Dermis blood vessel endothelial cell (primary cell): ENCODE results near the gene TMEM127. TPM values are rescaled to one million over a fixed set of nuclear protein-coding genes. Genes with fewer than 3 reads are reported as not detected.
"Not testable (repeated sequence)": the region's sequence is repeated elsewhere in the genome, so short reads cannot be mapped to it uniquely, and the experiment has no call there.

Experiments
- DNase-seq: peaks from one replicate; pipeline ENCODE4 v3.0.0; 2010
- total RNA-seq: library from RNA; depleted of rRNA; stranded (reverse); fragments of >200 nt; gene quantifications from 2 replicates; pipeline ENCODE4 v1.2.3, GENCODE V29; 2014

Gene TMEM127
- total RNA-seq, 1 donor from 2014 or later = 24.7 TPM

DNA sequence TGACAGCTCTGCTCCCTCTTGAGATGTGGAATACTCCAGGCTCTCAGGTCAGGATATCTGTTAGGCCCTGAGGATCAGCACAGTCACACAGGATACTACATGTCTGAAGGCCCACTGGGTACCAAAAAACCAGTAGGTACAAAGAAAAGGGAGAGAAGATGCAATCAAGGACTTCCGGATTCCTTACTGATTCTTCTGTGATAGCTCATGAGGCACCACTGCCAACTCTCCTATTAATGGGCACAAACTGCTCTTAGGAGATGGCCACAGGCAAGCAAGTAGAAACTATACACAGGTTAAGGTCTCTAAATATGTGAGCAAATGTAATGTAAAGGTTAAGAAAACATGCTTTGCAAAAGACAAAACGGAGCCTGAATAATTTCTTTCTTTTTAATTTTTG, 3.5 kb downstream of the TMEM127 start:
- no peak for DNase-seq

GRCh38 chr2:96261328-96262003, 4.3 kb downstream of the TMEM127 start:
- DNase-seq = no peak

GRCh38 chr2:96260387-96261260, 5.2 kb downstream of the TMEM127 start:
- DNase-seq = peak; percentile 92

- DNase-seq = peak; percentile 55
Observed at GRCh38 chr2:96259497-96259921, 6.3 kb downstream of the TMEM127 start.

GRCh38 chr2:96258166-96259022, 7.4 kb downstream of the TMEM127 start:
- no peak for DNase-seq

GRCh38 chr2:96257744-96258143, 8.1 kb downstream of the TMEM127 start:
- DNase-seq = not testable (repeated sequence)

DNA sequence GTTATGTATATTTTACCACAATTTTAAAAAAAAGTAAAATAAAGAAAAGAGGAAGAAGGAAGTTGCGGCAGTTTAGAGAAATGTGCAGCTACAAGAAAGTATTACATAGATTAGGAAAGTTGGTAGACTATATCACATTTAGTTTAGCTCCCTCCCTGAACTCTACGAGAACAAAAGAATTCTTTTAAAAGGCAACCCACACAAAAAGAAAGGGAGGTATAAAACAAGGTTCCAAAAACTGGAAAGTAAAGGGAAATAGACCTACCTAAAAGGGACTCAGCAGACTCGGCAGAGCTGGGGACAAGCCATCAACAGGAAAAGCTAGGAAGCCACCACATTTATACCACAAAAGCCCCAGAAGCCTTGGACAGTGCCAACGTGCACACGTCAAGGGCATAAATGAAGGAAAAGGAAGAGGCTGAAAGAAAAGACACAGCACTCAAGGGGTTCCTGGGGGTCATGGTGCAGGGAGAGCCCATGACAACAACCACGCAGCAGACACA, 9.1 kb downstream of the TMEM127 start:
- no peak for DNase-seq

DNA sequence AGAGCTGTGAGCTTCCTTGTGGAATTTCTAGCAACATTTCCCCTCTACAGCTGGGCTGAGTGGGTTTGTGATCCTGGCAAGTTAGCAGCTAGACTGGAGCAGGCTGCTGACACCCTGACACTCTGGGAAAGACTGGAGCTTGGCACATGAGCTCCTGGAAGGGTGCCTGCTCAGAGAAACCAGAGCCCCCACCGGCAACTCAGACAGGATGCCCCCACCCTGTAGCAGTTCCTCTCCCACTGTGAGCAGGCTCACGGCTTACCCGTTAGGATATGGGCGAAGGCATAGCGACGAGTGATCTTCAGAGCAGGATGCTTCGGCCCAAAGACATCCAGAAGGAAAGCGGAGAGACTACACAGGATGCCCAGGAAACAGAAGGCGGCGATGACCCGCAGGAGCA, 11.2 kb downstream of the TMEM127 start:
- DNase-seq = peak; percentile 81

DNA sequence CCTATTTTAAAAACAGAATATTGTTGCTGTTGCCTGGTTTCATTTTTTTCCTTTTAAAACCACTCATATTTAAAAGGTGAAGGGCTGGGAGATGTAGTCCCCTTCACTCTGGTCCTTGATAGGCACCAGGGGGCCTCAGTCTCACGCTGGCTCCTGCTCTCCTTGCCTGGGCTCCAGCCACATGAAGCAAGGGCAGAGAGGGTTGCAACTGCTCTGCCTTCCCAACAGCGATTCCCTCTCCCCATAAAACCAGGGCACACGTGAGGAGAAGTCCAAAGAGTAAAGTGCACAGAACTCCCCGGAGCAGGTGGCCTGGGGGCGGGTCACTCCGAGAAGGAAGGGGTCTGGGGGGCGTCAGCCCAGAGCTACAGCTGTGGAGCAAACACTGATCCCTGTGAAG, 12.8 kb downstream of the TMEM127 start:
- no peak for DNase-seq

DNA sequence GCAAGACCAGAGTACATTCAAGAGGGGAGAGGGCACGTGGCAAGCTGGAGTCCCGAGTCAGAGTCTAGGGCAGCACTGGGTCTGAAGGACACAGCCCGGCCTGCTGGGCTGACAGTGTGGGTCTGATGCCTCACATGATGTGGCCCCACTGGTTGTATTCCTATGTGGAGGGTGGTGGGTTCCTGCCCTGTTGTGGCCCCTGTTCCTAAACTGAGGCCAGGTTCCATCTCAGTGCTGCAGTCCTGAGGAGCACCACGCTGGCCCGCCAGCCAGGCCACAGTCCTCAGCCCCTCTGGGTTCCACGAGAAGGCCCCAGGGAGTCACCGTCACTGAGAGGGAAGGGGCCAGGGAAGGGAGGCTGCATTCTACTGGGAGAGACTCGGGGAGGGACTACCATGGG, 13.3 kb downstream of the TMEM127 start:
- no peak for DNase-seq

DNA sequence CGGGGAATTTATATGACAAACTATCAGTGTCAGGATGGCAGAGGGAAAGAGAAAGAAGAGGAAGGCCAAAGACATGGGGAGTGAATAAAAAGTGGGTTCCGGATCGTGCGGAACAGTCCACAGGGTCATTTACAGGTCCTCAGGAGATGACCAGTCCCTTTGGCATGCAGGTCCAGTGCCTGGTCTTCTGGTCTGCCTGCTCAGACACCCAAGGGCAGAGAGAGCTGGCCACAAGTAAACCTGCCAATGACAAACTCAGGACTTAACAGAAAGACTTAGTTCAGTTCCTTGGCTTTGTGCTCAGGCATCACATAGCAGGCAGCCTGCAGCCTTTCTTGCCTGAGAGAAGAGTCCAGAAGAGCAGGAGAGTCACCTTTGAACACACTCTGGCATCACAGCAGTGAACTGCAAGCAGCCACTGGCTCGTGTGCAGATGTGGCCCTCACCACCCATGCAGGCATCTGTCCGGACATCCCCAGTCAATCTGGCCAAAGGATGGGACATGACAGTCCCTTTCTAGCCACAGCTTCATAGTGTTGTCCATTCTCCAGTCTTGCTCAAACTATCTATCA, 14.0 kb downstream of the TMEM127 start:
- DNase-seq = peak; percentile 92

- DNase-seq = no peak
Observed at GRCh38 chr2:96250188-96250587, 15.6 kb downstream of the TMEM127 start.

DNA sequence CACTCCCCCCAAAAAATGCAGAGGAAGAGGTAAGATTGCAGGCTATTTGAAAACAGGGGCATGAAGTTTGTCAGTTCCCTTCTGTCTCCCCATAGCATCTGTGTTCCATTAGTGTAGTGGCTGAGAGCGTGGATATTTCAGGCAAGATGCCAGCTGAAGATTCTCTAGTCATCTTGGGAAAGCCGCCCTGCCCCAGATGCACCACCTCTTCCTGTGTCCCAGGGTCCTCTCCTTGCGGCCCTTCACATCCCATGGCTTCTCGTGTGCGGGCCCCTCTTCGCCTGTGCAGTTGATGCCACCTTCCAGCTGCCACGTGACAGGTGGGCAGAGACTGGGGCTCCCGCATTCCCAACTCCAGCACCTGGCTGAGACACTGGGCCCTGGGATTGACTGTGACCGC, 16.1 kb downstream of the TMEM127 start:
- no peak for DNase-seq

GRCh38 chr2:96248624-96249023, 17.2 kb downstream of the TMEM127 start:
- DNase-seq = no peak

DNA sequence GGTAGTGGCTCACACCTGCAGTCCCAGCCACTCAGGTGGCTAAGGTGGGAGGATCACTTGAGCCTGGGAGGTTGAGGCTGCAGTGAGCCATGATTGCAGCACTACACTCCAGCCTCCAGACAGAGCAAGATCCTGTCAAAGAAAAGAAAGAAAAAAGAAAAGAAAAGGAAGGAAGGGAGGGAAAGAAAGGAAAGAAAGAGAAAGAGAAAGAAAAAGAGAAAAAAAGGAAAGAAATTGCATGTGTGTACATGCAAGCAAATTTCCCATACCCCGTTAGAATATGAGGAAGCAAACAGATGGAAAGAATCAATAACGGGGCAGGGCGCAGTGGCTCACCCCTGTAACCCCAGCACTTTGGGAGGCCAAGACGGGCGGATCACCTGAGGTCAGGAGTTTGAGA, 17.9 kb downstream of the TMEM127 start:
- no peak for DNase-seq

DNA sequence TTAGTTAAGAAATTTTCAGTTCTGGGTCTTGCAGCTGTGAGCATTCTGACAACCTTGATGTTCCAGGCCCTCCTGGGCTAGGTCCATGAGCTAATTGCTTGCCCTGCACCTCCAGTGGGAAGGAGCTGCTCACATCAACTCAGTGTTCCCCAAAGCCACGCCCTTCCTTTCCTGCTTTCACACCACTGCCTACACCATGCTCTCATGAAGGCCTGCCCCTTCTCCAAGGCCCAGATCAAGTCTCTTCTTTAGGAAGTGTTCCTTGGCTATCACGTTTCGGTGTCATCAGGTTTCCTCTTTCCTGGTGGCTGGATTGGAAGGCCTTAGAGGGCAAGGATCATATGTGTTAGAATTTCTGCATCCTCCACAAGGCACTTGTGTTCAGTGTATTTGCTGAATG, 18.8 kb downstream of the TMEM127 start:
- DNase-seq = peak; percentile 44

DNA sequence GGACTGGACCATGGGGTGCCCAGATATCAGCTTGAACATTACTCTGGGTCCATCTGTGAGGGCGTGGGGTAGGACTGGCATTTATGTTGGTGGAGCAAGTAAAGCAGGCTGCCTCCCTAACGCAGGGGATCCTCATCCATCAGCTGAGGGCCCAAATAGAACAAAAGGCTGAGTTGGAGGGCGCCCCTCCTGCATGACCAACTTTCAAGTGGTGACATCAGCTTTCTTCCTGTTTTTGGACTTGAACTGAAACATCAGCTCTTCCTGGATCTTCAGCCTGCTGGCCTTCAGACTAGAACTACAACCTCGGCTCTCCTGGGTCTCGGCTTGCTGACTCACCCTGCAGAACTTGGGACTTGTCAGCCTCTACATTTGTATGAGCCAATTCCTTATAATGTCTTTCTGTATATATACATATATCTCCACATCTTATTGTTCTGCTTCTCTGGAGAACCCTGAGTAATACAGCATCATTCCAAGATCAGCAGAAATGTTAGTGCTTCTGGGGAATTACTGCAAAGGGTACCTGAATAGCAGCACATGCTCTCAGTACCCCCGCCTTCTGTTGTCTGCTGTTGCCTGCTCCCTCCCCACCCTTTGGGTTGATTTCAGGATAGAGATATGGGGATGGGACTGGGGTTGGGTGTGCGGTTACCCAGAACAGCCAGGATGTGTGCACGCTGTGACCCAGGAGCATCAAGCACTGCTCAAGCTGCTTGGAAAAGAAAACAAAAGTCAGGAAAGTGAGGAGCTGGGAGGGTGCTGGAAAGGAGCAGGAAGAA, 20.0 kb downstream of the TMEM127 start:
- peak; percentile 91 for DNase-seq

GRCh38 chr2:96243843-96244242, 22.0 kb downstream of the TMEM127 start:
- DNase-seq = no peak

- peak; percentile 87 for DNase-seq
Observed at GRCh38 chr2:96241900-96242611, 23.7 kb downstream of the TMEM127 start.

DNA sequence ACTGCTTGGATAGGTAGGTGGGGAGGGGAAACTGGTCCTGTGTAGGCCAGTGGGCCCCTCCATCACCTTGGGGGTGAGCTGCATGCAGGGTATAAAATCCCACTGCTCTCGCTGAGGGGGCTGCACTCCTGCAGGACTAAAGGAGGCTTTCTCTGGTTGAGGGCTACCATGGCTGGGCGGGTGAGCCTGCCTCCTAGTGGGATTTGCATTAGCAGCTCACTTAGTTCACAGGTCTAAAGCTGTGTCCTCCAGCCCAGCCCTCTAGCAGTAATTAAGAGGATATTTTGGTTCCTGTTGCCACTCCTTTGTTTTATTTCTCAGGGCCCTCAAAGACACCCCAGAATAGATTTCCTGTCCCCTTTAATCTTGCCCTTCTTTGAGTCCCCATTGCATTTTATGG, 24.6 kb downstream of the TMEM127 start:
- no peak for DNase-seq
